K562 (cell line): ENCODE results near the gene ANKRD10.
A peak's percentile ranks its signal among the peaks of the same experiment; 100 is the strongest.

Source experiments
- CTCF ChIP-seq, 3 experiments: IDR thresholded peaks in 2 of 3; conservative IDR thresholded peaks in 1 of 3; 2 replicates each; pipeline ENCODE4 v1.5.1; 2011 to 2012; ENCODE audit warnings: low read length in 3 of 3, mild to moderate bottlenecking in 3 of 3, control low read depth in 2 of 3, improper control_type of control experiment in 1 of 3, inconsistent platforms in 1 of 3, low read depth in 1 of 3, mixed read lengths in 1 of 3, moderate library complexity in 1 of 3; ENCODE audit not compliant: insufficient read depth in 2 of 3
- GATA2 ChIP-seq: sonication (generic); formaldehyde crosslinking; IDR thresholded peaks from 2 replicates; pipeline ENCODE4 v1.4.0; 2020; ENCODE audit warnings: mild to moderate bottlenecking, missing genetic modification reagents
- IRF2 ChIP-seq: sonication (generic); formaldehyde crosslinking; IDR thresholded peaks from 2 replicates; pipeline ENCODE4 v1.8.1; 2022; ENCODE audit warnings: mild to moderate bottlenecking, missing genetic modification reagents
- MYC ChIP-seq, 2 experiments: fragments of 250-450 bp in 1 of 2; sonication (Bioruptor Pico) in 1 of 2; IDR thresholded peaks; 2 replicates each; pipeline versions ENCODE4 v1.5.1 to v1.6.1; 2012 to 2021; ENCODE audit warnings: low read depth in 2 of 2, borderline replicate concordance in 1 of 2, improper control_type of control experiment in 1 of 2, low read length in 1 of 2, mild to moderate bottlenecking in 1 of 2, moderate library complexity in 1 of 2
- NCOA2 ChIP-seq, 2 experiments: fragments of 450-650 bp; IDR thresholded peaks; 2 replicates each; pipeline ENCODE4 v1.6.1; 2018; ENCODE audit warnings: mild to moderate bottlenecking in 2 of 2, moderate library complexity in 1 of 2; ENCODE audit not compliant: partially characterized antibody in 2 of 2
- STAT5B ChIP-seq: fragments of 250-450 bp; sonication (Bioruptor Pico); IDR thresholded peaks from 2 replicates; pipeline ENCODE4 v1.8.0; 2021; ENCODE audit warnings: mild to moderate bottlenecking, inconsistent platforms
- TRIM24 ChIP-seq, 2 experiments: fragments of 450-650 bp; IDR thresholded peaks; 2 replicates each; pipeline ENCODE4 v1.6.1; 2016
- YY1 ChIP-seq, 3 experiments: IDR thresholded peaks; 2 replicates each; pipeline ENCODE4 v1.6.1; 2011; ENCODE audit warnings: low read length in 2 of 3, mild to moderate bottlenecking in 2 of 3, moderate library complexity in 2 of 3, borderline replicate concordance in 1 of 3, control low read depth in 1 of 3, low read depth in 1 of 3; ENCODE audit not compliant: insufficient read depth in 3 of 3, insufficient replicate concordance in 2 of 3, control insufficient read depth in 1 of 3, insufficient read length in 1 of 3; ENCODE audit errors: extremely low read depth in 1 of 3
- ZNF699 ChIP-seq: fragments of 250-450 bp; sonication (Bioruptor Pico); IDR thresholded peaks from 2 replicates; pipeline ENCODE4 v1.8.0; 2021; ENCODE audit warnings: mild to moderate bottlenecking, moderate library complexity; ENCODE audit not compliant: insufficient replicate concordance
- ZZZ3 ChIP-seq: fragments of 450-650 bp; IDR thresholded peaks from 2 replicates; pipeline ENCODE4 v1.6.1; 2016; ENCODE audit warnings: antibody characterized with exemption, mild to moderate bottlenecking, moderate library complexity
- TF ChIP-seq, protein P1 (sequence below): sonication (generic); formaldehyde crosslinking; IDR thresholded peaks from 2 replicates; pipeline ENCODE4 v1.8.0; 2022; ENCODE audit warnings: mild to moderate bottlenecking, missing genetic modification reagents

GRCh38 chr13:110964229-110965037 lies 49.6 kb upstream of the ANKRD10 start:
- TF ChIP-seq IRF2 (CRISPR knock-in tag) = no peak
- TF ChIP-seq TRIM24 (IDR thresholded peaks at IDR 0.05) = peak; percentile 43 to 79; a peak in 3 of 4 replicates
- TF ChIP-seq ZNF699 (CRISPR knock-in tag) = no peak
- TF ChIP-seq, protein P1, sequence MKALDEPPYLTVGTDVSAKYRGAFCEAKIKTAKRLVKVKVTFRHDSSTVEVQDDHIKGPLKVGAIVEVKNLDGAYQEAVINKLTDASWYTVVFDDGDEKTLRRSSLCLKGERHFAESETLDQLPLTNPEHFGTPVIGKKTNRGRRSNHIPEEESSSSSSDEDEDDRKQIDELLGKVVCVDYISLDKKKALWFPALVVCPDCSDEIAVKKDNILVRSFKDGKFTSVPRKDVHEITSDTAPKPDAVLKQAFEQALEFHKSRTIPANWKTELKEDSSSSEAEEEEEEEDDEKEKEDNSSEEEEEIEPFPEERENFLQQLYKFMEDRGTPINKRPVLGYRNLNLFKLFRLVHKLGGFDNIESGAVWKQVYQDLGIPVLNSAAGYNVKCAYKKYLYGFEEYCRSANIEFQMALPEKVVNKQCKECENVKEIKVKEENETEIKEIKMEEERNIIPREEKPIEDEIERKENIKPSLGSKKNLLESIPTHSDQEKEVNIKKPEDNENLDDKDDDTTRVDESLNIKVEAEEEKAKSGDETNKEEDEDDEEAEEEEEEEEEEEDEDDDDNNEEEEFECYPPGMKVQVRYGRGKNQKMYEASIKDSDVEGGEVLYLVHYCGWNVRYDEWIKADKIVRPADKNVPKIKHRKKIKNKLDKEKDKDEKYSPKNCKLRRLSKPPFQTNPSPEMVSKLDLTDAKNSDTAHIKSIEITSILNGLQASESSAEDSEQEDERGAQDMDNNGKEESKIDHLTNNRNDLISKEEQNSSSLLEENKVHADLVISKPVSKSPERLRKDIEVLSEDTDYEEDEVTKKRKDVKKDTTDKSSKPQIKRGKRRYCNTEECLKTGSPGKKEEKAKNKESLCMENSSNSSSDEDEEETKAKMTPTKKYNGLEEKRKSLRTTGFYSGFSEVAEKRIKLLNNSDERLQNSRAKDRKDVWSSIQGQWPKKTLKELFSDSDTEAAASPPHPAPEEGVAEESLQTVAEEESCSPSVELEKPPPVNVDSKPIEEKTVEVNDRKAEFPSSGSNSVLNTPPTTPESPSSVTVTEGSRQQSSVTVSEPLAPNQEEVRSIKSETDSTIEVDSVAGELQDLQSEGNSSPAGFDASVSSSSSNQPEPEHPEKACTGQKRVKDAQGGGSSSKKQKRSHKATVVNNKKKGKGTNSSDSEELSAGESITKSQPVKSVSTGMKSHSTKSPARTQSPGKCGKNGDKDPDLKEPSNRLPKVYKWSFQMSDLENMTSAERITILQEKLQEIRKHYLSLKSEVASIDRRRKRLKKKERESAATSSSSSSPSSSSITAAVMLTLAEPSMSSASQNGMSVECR = no peak
- no peak for TF ChIP-seq NCOA2 (IDR thresholded peaks at IDR 0.05; ENCODE audit: partially characterized antibody in 2 of 2)
- TF ChIP-seq ZZZ3 = no peak
- peak in 1 of 3 experiments; percentile 6 for TF ChIP-seq YY1 (IDR thresholded peaks at IDR 0.05; ENCODE audit: borderline replicate concordance in 1 of 3, control insufficient read depth in 1 of 3, extremely low read depth in 1 of 3, insufficient read depth in 3 of 3, insufficient read length in 1 of 3, insufficient replicate concordance in 2 of 3, low read depth in 1 of 3, low read length in 2 of 3)
- no peak for TF ChIP-seq CTCF (IDR thresholded peaks at IDR 0.05 in 2 of 3, conservative IDR thresholded peaks at IDR 0.05 in 1 of 3; ENCODE audit: insufficient read depth in 2 of 3, low read depth in 1 of 3, low read length in 3 of 3)
- peak; percentile 24; the same call in 1 of the 2 replicates for TF ChIP-seq MYC (IDR thresholded peaks at IDR 0.05; ENCODE audit: low read depth, low read length)
- no peak for TF ChIP-seq MYC (CRISPR knock-in tag; IDR thresholded peaks at IDR 0.05; ENCODE audit: borderline replicate concordance, low read depth)
- TF ChIP-seq GATA2 (CRISPR knock-in tag) = no peak
- no peak for TF ChIP-seq STAT5B (CRISPR knock-in tag)
